ENCODE data around the gene FGFR3.

GRCh38 chr4:1771555-1772305 is 21.4 kb upstream of the FGFR3 start:
- TF ChIP-seq CTCF (IDR thresholded peaks at IDR 0.05): no peak
- TF ChIP-seq POLR2A (IDR thresholded peaks at IDR 0.05): no peak
